Measurements from ENCODE around the gene FDX1. TPM values are rescaled to one million over a fixed set of nuclear protein-coding genes. Genes with fewer than 3 reads are reported as not detected.

The FDX1 gene
- total and polyA plus RNA-seq, 2 of the 13 experiments (the other 11 are each of a cell fraction or from before 2014, with no cell fraction given), result 4.5 to 13.1 TPM

DNA sequence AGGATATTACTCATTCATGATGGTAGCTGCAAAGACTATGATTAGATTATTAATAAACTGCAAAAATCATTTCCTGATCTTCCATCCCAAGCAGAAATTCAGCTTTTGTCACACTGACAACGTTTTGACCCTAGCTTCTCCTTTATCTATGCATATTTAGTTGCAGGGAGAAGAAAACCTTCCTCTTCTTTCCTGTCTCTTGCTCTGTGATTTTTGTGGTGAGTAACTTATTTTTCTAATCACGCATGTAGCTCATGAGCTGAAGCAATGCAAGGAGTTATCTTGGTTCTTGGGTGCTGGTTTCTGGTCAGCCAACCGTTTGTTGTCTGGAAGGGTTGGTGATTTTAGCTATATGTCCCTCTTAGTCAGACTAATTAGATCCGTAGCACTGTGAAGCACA, 56.4 kb downstream of the FDX1 start (continued):
- TF ChIP-seq BCLAF1 (IDR thresholded peaks at IDR 0.05) (no peak), PAWR (CRISPR knock-in tag; IDR thresholded peaks at IDR 0.05; ENCODE audit: borderline replicate concordance) (no peak), BRF2 (CRISPR knock-in tag; IDR thresholded peaks at IDR 0.05) (no peak), ZNF383 (CRISPR knock-in tag; IDR thresholded peaks at IDR 0.05; ENCODE audit: borderline replicate concordance) (no peak), MEIS1 (CRISPR knock-in tag; IDR thresholded peaks at IDR 0.05; ENCODE audit: borderline replicate concordance) (no peak), NFE2L2 (IDR thresholded peaks at IDR 0.05; ENCODE audit: low read length) (no peak), MIXL1 (CRISPR knock-in tag; IDR thresholded peaks at IDR 0.05) (no peak), ZSCAN9 (CRISPR knock-in tag; IDR thresholded peaks at IDR 0.05; ENCODE audit: borderline replicate concordance) (no peak), ZNF768 (CRISPR knock-in tag; IDR thresholded peaks at IDR 0.05) (no peak)

DNA sequence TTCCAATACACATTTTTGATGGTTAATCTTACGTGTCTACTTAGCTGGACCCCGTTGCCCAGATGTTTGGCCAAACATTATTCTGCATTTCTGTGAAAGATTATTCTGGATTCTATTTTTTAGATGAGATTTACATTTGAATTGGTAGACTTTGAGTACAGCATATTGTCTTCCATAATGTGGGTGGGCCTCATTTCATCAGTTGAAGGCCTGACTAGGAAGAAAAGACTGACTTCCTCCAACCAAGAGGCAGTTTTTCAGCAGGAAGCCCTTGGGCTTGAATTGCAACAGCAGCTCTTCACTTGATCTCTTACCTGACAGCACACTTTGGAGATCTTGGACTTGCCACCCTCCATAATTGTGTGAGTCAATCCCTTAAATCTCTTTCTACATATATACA, 58.7 kb downstream of the FDX1 start:
- in situ Hi-C loops (cut with HindIII; ENCODE audit: extremely low pct_ligation_motif_present, low pct_unique_long_range_greater_than_20kb) (no loop called here), intact Hi-C loops (cut with micrococcal nuclease; ENCODE audit: unreplicated experiment) (no loop called here)
- TF ChIP-seq MED8 (CRISPR knock-in tag; IDR thresholded peaks at IDR 0.05; ENCODE audit: insufficient replicate concordance) (no peak), ATM (IDR thresholded peaks at IDR 0.05; ENCODE audit: borderline replicate concordance) (no peak), ATF1 (CRISPR knock-in tag; IDR thresholded peaks at IDR 0.05) (no peak), JUN (CRISPR knock-in tag; IDR thresholded peaks at IDR 0.05) (no peak), TP53 (CRISPR knock-in tag; conservative IDR thresholded peaks at IDR 0.05) (no peak), SMAD9 (CRISPR knock-in tag; IDR thresholded peaks at IDR 0.05) (no peak), THYN1 (CRISPR knock-in tag; IDR thresholded peaks at IDR 0.05; ENCODE audit: borderline replicate concordance, low read depth) (no peak), HIVEP1 (CRISPR knock-in tag; IDR thresholded peaks at IDR 0.05) (no peak), ZNF451 (CRISPR knock-in tag; IDR thresholded peaks at IDR 0.05) (no peak), ZBTB33 (CRISPR knock-in tag; IDR thresholded peaks at IDR 0.05) (no peak)
- TF ChIP-seq, protein P1, sequence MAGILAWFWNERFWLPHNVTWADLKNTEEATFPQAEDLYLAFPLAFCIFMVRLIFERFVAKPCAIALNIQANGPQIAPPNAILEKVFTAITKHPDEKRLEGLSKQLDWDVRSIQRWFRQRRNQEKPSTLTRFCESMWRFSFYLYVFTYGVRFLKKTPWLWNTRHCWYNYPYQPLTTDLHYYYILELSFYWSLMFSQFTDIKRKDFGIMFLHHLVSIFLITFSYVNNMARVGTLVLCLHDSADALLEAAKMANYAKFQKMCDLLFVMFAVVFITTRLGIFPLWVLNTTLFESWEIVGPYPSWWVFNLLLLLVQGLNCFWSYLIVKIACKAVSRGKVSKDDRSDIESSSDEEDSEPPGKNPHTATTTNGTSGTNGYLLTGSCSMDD (CRISPR knock-in tag; IDR thresholded peaks at IDR 0.05), result no peak
- ChIA-PET CTCF (ENCODE audit: low intra/inter-chr PET ratio, low total read pairs) (no interaction called here), POLR2A (no interaction called here)
- Histone ChIP-seq H3K27me3 (ENCODE audit: control insufficient read depth in 1 of 2, insufficient read depth in 2 of 2, low read length in 2 of 2) (peaks cover 0 to 5% of the 10 kb centered on the region in 2 experiments; a peak in 1 of 5 replicates), H3K4me2 (ENCODE audit: low read depth, low read length) (no peak overlapping the region), H3K9ac (ENCODE audit: insufficient read depth, low read depth, low read length) (no peak overlapping the region), H3K4me3 (replicated peaks in 1 of 3; ENCODE audit: insufficient read depth in 1 of 3, low read depth in 2 of 3, low read length in 3 of 3) (no peak overlapping the region), H3K27ac (ENCODE audit: extremely low read length, insufficient read depth, low read length) (no peak overlapping the region), H4K20me1 (ENCODE audit: insufficient read depth, low read length) (no peaks in the 10 kb centered on the region), H3K9me3 (ENCODE audit: low read length) (no peaks in the 10 kb centered on the region), H3K4me1 (ENCODE audit: insufficient read depth, low read length) (no peaks in the 10 kb centered on the region), H3K79me2 (ENCODE audit: insufficient read depth, low read length) (no peaks in the 10 kb centered on the region), H3K36me3 (replicated peaks in 1 of 2; ENCODE audit: control insufficient read depth in 1 of 2, insufficient read depth in 2 of 2, low read length in 2 of 2) (no peaks in the 10 kb centered on the region), H2AFZ (ENCODE audit: low read length) (no peak overlapping the region)
- BruUV-seq (replicated peaks), result no TSS peak
- FAIRE-seq (no peak), ATAC-seq (no peak), DNase-seq (ENCODE audit: low spot score) (no peak)
- WGBS (ENCODE audit: low lambda C conversion rate), result 49% methylated on average over 2 of the region's 2 CpGs

Measured in HepG2 (cell line).